ENCODE measurements around the gene CNOT6L.

DNA sequence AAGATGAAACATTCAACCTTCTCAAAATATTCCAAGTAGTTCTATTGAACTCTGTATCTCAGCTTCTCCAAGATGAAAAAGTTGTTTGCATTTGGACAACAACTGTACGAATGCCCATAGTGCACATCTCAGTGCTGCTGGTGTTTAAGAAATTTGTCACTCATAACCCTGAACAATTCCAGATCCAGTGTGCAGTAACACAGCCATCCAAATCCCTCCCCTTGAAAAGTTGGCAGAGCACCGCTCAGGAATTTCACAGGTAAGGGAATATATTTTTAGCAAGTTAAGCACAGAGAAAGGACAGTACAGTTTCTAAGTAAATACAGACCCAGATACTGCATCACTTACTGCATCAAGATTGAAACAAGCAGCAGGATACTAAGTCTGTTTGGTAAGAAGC, 104.7 kb downstream of the CNOT6L start:
- TF ChIP-seq, protein P1, sequence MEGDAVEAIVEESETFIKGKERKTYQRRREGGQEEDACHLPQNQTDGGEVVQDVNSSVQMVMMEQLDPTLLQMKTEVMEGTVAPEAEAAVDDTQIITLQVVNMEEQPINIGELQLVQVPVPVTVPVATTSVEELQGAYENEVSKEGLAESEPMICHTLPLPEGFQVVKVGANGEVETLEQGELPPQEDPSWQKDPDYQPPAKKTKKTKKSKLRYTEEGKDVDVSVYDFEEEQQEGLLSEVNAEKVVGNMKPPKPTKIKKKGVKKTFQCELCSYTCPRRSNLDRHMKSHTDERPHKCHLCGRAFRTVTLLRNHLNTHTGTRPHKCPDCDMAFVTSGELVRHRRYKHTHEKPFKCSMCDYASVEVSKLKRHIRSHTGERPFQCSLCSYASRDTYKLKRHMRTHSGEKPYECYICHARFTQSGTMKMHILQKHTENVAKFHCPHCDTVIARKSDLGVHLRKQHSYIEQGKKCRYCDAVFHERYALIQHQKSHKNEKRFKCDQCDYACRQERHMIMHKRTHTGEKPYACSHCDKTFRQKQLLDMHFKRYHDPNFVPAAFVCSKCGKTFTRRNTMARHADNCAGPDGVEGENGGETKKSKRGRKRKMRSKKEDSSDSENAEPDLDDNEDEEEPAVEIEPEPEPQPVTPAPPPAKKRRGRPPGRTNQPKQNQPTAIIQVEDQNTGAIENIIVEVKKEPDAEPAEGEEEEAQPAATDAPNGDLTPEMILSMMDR (IDR thresholded peaks at IDR 0.05): no peak
- TF ChIP-seq POLR2AphosphoS5 (IDR thresholded peaks at IDR 0.05): no peak

Data from esophagus muscularis mucosa (tissue), 3 donors.